GM12872 (cell line): Measurements from ENCODE around the gene SLC23A2.

ENCODE experiments used
- TF ChIP-seq, protein P1 (sequence below): IDR thresholded peaks from 3 replicates; pipeline ENCODE4 v1.5.1; 2011; ENCODE audit warnings: low read depth, mild to moderate bottlenecking, low read length, moderate library complexity; ENCODE audit not compliant: insufficient read depth

Gene SLC23A2

DNA sequence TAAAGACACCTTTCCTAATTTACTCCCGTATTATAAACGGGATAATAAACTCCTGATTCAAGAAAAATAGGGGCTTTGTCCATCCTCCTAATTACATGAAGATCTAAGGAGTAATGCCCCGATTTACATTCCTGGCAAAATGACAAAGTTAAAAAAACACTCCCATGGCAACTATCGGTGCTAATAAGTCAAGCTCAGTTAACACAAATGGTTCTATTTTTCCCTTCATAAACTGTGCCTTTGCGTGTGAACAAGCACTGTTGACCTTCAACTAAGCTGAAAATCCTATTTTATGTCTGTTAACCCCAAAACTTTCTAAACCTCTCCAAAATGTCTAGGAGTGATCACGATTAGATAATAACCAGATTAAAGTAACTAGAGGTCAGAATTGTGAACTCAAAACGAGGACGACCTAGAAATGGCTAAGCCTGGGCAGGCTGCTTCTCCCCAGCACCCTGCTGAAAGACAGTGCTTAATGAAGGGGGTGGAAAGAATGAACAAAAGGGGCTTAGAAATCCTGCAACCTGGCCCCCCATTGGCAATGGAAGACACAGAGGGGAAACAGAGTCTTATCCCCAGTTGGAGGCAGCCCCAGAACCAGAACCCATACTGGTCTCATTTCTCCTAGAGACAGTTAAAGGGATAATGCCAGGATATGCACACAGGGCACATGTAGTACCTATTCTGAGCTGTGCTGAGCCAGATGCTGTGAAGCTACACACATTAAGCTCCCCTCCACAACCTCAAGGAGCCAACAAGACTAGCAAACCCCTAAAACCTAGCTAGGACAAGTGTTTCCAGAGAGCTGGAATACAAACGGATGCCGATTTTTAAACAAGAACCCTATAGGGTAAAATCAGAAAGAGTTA, 23.0 kb downstream of the SLC23A2 start:
- TF ChIP-seq, protein P1, sequence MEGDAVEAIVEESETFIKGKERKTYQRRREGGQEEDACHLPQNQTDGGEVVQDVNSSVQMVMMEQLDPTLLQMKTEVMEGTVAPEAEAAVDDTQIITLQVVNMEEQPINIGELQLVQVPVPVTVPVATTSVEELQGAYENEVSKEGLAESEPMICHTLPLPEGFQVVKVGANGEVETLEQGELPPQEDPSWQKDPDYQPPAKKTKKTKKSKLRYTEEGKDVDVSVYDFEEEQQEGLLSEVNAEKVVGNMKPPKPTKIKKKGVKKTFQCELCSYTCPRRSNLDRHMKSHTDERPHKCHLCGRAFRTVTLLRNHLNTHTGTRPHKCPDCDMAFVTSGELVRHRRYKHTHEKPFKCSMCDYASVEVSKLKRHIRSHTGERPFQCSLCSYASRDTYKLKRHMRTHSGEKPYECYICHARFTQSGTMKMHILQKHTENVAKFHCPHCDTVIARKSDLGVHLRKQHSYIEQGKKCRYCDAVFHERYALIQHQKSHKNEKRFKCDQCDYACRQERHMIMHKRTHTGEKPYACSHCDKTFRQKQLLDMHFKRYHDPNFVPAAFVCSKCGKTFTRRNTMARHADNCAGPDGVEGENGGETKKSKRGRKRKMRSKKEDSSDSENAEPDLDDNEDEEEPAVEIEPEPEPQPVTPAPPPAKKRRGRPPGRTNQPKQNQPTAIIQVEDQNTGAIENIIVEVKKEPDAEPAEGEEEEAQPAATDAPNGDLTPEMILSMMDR: no peak

DNA sequence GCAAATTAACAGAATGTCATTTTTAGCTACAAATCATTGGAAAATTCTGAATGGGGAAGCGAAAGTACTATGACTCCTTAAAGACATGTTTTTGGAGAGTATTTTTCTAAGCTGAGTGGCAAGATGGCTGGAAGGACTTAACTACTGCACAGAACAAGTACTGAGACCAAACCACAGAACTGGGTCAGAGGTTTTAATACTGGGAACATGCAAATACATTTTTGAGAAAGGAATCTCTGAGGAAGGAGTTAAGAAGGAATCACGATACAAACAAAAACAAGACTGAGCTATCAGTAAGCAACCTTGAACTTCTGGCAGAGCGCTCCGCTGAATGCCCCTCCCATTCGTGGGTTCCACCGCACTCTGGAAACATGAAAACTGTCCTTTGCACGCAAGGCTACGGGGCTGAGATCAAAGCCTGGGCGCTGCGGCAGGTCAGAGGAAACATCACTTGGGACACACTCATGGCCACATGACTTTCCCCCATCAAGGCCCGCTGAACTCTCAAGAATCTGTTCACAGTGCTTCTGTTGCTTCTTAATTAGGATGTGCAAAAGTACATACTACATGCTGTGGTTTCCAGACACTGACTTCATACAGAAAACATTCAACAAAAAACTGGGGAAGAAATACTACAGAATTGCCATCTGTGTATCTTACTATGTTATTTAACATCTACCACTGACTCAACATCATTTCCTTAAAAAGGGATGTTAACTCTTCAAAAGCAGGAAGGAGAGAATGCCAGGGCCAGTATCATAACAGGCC, 27.8 kb downstream of the SLC23A2 start:
- TF ChIP-seq, protein P1: no peak

DNA sequence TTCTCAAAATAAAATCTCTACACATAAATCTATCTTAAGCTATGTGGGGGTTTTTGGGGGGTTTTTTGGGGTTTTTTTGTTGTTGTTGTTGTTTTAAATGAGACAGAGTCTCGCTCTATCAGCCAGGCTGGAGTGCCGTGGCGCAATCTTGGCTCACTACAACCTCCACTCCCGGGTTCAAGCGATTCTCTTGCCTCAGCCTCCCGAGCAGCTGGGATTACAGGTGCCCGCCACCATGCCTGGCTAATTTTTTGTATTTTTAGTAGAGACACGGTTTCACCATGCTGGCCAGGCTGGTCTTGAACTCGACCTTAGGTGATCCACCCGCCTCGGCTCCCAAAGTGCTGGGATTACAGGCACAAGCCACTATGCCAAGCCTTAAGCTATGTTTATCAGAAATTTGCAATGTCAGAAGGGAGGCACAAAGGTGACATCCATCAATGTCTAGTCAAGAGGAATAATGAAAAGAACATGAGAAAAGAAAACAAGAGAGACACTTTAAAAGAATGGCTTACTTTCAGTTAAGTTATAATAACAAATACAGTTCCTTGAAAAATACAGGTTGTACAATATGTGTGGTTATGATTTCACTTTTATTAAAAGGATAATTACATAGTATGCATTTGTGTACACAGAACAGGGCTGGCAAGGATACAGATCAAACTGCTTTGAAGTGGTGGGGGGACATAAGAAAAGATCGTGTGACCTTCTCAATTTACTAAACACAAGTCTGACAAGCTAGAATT, 28.6 kb downstream of the SLC23A2 start:
- TF ChIP-seq, protein P1: no peak

DNA sequence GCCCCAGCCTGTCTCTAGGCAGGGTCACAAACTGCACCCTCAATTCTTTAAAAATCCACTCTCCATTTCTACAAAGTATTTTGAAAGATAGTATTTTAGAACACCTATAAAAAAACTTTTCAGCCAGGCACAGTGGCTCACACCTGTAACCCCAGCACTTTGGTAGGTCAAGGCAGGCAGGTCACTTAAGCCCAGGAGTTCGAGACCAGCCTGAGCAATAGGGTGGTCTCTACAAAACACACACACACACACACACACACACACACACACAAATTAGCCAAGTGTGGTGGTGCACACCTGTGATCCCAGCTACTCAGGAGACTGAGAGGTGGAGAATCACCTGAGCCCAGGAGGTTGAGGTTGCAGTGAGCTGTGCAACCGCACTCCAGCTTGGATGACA, 30.2 kb downstream of the SLC23A2 start:
- TF ChIP-seq, protein P1: no peak

DNA sequence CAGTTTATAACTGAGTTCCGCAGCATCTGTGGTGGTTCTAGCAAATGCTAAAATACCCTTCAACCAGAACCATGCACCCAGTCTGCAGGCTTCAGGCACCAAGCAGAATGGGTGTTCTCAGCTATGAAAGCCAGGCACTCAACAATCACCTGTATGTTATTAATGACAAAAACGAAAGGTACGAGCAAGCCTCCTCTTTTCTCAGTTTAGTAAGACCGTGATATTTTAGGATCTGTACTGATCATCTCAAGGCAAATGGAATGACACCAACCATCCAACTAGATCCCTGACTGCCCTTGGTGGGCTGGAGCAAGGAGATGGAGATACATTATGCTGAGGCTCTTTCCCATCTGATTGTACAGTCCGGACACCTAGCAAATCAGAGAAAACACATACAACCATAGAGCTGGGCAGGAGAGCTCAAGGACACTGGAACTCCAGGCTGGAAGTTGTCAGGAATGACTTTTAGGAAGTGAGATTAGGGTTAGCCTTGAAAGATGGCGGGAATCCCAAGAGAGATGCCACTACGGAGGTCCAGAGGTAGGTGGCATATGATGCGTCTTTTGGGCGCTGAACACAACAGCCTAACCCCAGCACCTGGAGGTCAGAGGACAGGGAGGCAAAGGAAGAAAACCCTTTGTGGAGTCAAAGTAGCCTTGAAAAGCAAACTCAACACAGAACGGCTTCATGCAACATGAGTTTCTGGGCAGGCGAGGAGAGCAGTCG, 33.4 kb downstream of the SLC23A2 start:
- TF ChIP-seq, protein P1: no peak

DNA sequence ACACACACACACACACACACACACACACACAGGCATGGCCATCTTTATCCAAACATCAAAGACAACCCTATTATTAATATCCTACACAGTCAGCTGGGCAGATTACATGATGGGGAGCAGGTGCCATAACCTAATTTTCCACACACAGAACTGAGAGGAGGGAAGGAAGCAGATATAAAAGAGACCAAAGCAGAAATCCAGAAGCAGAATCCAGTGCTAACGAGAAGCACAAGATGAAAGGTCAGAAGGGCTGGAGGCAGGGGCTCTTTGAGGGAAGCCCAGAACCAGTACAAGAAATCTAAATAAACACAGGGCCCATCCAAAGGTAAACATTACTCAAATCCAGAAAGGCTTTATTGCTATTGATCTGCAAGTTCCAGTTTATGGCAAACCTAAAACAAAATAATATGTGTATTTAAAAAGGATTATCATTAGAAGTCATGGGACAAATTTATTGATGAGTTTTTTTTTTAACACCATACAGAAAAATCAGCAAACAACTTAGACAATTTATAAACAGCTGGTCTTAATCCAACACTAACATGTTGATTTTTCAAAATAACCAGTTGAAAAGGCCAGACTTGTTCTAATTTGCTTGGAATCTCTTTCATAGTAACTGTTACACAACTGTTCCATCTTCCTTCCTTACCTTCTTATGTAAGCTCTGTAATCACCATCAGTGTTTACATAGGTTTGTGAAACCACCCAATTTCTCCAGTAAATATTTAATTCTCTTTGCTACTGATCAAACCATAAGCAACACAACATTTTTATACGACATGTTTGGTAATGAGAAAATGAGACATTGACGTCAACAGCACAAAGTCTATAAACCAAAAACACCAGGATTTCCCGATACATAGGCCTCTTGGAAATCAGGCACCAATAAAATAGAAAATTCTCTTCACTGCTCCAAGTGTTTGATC, 34.2 kb downstream of the SLC23A2 start:
- TF ChIP-seq, protein P1: no peak
